SU-DHL-6 (cell line): Measurements from ENCODE around the gene KIFC3.

Source experiments
- H2AFZ ChIP-seq: fragments of 200-600 bp; sonication (generic); 2 replicates; pipeline ENCODE4 v1.6.1; 2014; ENCODE audit warnings: low read depth, mild to moderate bottlenecking, moderate library complexity, mixed read lengths, antibody characterized with exemption, low read length; ENCODE audit not compliant: severe bottlenecking
- H3F3A ChIP-seq: fragments of 200-600 bp; shearing (Covaris generic); 2 replicates; pipeline ENCODE4 v1.6.0; 2016; ENCODE audit warnings: antibody characterized with exemption, mild to moderate bottlenecking; ENCODE audit not compliant: insufficient read depth
- H3K27ac ChIP-seq: fragments of 200-600 bp; sonication (generic); 2 replicates; pipeline ENCODE4 v1.5.1; 2016; ENCODE audit warnings: low read depth, mild to moderate bottlenecking, low read length, moderate library complexity, mixed read lengths
- H3K27me3 ChIP-seq: fragments of 200-600 bp; sonication (generic), shearing (Covaris generic); 2 replicates; pipeline ENCODE4 v1.6.0; 2014; ENCODE audit warnings: mild to moderate bottlenecking, low read length
- H3K36me3 ChIP-seq: fragments of 200-600 bp; sonication (generic); 2 replicates; pipeline ENCODE4 v1.6.1; 2014; ENCODE audit warnings: mild to moderate bottlenecking, low read length, mixed read lengths
- H3K4me2 ChIP-seq: fragments of 300-600, 200-600 bp; shearing (Covaris generic), sonication (generic); 2 replicates; pipeline ENCODE4 v1.6.0; 2014; ENCODE audit warnings: low read length, low read depth, mild to moderate bottlenecking; ENCODE audit not compliant: poor library complexity, severe bottlenecking
- H3K4me3 ChIP-seq: fragments of 200-600 bp; sonication (generic); 2 replicates; pipeline ENCODE4 v1.5.1; 2014; ENCODE audit warnings: antibody characterized with exemption, low read length, mild to moderate bottlenecking, mixed read lengths; ENCODE audit not compliant: insufficient read depth, poor library complexity, severe bottlenecking
- H3K79me2 ChIP-seq: fragments of 200-600 bp; sonication (generic); 2 replicates; pipeline ENCODE4 v1.6.1; 2014; ENCODE audit warnings: mild to moderate bottlenecking, low read length, moderate library complexity; ENCODE audit not compliant: insufficient read depth
- H3K9ac ChIP-seq: fragments of 200-600 bp; sonication (generic); 2 replicates; pipeline ENCODE4 v1.7.0; 2014; ENCODE audit warnings: mild to moderate bottlenecking, low read length
- H3K9me2 ChIP-seq: fragments of 200-600 bp; sonication (generic); replicated peaks from 2 replicates; pipeline ENCODE4 v1.6.1; 2014; ENCODE audit warnings: low read length; ENCODE audit not compliant: insufficient read depth
- H3K9me3 ChIP-seq: fragments of 200-600 bp; sonication (generic); 2 replicates; pipeline ENCODE4 v1.6.1; 2014; ENCODE audit warnings: low read length, mixed read lengths; ENCODE audit not compliant: insufficient read depth
- H4K20me1 ChIP-seq: fragments of 200-600 bp; sonication (generic); 2 replicates; pipeline ENCODE4 v1.6.1; 2014; ENCODE audit warnings: low read depth, mild to moderate bottlenecking, antibody characterized with exemption, low read length, moderate library complexity, mixed read lengths
- EZH2phosphoT487 ChIP-seq: fragments of 200-600 bp; sonication (generic), shearing (Covaris generic); conservative IDR thresholded peaks from 2 replicates; pipeline ENCODE4 v1.6.1; 2018; ENCODE audit warnings: mild to moderate bottlenecking, antibody characterized with exemption, low read length, moderate library complexity, mixed read lengths
- TF ChIP-seq, protein P1 (sequence below): fragments of 200-600 bp; sonication (generic); IDR thresholded peaks from one replicate; pipeline ENCODE4 v1.5.1; 2017; ENCODE audit warnings: antibody characterized with exemption, mild to moderate bottlenecking, low read length, moderate library complexity; ENCODE audit not compliant: insufficient read depth, poor library complexity, severe bottlenecking

The KIFC3 gene

DNA sequence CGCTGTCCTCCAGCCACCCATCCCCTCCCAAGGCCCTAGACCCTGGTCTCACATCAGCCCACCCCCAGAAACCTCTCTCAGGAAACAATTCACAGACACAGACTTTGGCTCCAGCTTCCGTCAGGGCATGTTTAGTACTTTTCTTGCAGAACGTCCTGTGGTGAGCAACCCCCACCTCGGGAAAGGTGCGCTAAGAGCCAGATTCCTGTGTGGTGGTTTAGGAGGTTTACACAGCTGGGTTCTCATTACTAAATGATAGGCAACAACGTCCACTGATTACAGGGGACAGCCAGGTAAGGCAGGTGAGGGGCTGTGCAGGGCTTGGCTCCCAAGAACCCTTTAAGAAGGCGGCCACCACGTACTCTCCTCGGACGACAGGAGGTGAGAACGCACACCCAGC lies 29.3 kb downstream of the KIFC3 start:
- Histone ChIP-seq H3K4me2 (no peak overlapping the region), H3K4me3 (no peak overlapping the region), H3K36me3 (no peaks in the 10 kb centered on the region), H3F3A (no peaks in the 10 kb centered on the region), H3K9ac (no peak overlapping the region), H3K79me2 (no peaks in the 10 kb centered on the region), H3K27ac (no peak overlapping the region), H3K27me3 (no peaks in the 10 kb centered on the region), H2AFZ (no peak overlapping the region), H4K20me1 (no peaks in the 10 kb centered on the region), H3K9me3 (no peaks in the 10 kb centered on the region), H3K9me2 (no peaks in the 10 kb centered on the region)
- no peak for TF ChIP-seq EZH2phosphoT487
- TF ChIP-seq, protein P1, sequence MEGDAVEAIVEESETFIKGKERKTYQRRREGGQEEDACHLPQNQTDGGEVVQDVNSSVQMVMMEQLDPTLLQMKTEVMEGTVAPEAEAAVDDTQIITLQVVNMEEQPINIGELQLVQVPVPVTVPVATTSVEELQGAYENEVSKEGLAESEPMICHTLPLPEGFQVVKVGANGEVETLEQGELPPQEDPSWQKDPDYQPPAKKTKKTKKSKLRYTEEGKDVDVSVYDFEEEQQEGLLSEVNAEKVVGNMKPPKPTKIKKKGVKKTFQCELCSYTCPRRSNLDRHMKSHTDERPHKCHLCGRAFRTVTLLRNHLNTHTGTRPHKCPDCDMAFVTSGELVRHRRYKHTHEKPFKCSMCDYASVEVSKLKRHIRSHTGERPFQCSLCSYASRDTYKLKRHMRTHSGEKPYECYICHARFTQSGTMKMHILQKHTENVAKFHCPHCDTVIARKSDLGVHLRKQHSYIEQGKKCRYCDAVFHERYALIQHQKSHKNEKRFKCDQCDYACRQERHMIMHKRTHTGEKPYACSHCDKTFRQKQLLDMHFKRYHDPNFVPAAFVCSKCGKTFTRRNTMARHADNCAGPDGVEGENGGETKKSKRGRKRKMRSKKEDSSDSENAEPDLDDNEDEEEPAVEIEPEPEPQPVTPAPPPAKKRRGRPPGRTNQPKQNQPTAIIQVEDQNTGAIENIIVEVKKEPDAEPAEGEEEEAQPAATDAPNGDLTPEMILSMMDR: no peak

DNA sequence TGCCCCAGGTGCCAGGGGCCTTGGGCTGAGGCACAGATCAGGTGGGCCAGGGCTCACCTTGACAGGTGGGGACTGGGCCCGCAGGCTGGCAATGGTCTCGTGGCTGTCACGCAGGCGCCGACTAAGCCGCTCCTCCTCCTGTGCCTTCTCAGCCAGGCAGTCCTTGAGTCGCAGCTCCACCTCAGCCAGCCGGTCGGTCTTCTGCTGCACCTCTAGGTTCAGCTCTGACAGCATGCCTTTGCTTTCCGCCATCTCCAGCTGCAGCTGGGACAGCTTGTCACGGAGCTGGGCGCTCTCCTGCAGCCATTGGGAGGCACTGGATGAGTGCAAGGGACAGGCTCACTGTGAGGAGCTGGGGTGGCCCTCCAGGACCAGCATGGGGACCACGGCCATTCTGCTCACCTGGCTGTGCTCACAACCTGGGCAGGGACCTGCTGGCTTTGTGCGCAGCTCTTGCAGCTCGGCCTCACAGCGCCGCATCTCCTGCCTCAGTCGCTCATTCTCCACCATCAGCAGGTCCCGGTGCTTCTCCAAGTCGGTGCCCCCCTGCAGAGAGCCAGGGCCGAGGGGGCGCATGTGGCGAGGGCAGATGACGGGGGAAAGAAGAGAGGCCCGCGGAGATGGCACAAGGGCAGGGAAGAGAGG lies 31.0 kb downstream of the KIFC3 start:
- Histone ChIP-seq H3K79me2 (no peaks in the 10 kb centered on the region), H3F3A (no peaks in the 10 kb centered on the region), H4K20me1 (no peaks in the 10 kb centered on the region), H2AFZ (no peak overlapping the region), H3K9me3 (no peaks in the 10 kb centered on the region), H3K27ac (no peak overlapping the region), H3K36me3 (no peaks in the 10 kb centered on the region), H3K4me2 (no peak overlapping the region), H3K9ac (no peak overlapping the region), H3K27me3 (no peaks in the 10 kb centered on the region), H3K9me2 (no peaks in the 10 kb centered on the region), H3K4me3 (no peak overlapping the region)
- no peak for TF ChIP-seq EZH2phosphoT487
- TF ChIP-seq, protein P1: no peak

DNA sequence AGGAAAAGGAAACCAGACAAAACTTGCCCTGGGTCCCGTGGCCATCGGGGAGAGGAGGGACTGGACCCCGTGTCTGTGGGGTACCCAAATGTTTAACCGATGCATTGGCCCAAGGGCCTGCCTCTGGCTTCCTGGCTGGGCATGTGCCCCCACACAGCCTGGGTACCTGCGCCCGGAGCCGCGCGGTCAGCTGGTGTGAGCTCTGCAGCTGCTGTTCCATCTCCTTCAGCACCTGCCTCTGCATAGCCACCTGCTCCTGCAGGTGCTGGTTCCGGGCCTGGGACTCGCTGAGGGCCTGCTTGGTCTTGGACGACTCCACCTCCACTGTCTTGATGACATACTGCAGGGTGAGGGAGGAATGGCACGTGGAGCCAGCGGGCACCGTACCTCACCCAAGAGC lies 31.9 kb downstream of the KIFC3 start:
- H3K36me3 ChIP-seq: no peaks in the 10 kb centered on the region
- TF ChIP-seq, protein P1: no peak
- TF ChIP-seq EZH2phosphoT487: no peak
- H2AFZ ChIP-seq: no peak overlapping the region
- H3K79me2 ChIP-seq: no peaks in the 10 kb centered on the region
- H4K20me1 ChIP-seq: no peaks in the 10 kb centered on the region
- no peaks in the 10 kb centered on the region for H3K9me2 ChIP-seq
- no peak overlapping the region for H3K4me2 ChIP-seq
- H3K4me3 ChIP-seq: no peak overlapping the region
- H3K27ac ChIP-seq: no peak overlapping the region
- H3K27me3 ChIP-seq: no peaks in the 10 kb centered on the region
- no peak overlapping the region for H3K9ac ChIP-seq
- no peaks in the 10 kb centered on the region for H3K9me3 ChIP-seq
- H3F3A ChIP-seq: no peaks in the 10 kb centered on the region
